Smooth muscle cell (in vitro differentiated cells): ENCODE results near the gene BARX2. TPM values are rescaled to one million over a fixed set of nuclear protein-coding genes. Genes with fewer than 3 reads are reported as not detected.

Experiments used
- DNase-seq: peaks from one replicate; lab custom pipeline; 2025; ENCODE audit not compliant: unreplicated experiment; lab: John Stamatoyannopoulos, UW
- H2AFZ ChIP-seq: fragments of 200-600 bp; sonication (generic); 2 replicates; pipeline ENCODE4 v1.6.0; 2016; ENCODE audit warnings: antibody characterized with exemption, low read depth, mild to moderate bottlenecking
- H3F3A ChIP-seq: fragments of 200-600 bp; sonication (generic); 2 replicates; pipeline ENCODE4 v1.6.0; 2017; ENCODE audit warnings: antibody characterized with exemption, low read depth
- H3K27ac ChIP-seq: fragments of 200-600 bp; sonication (generic); 2 replicates; pipeline ENCODE4 v1.5.1; 2016; ENCODE audit warnings: low read depth, mild to moderate bottlenecking
- H3K27me3 ChIP-seq: fragments of 200-600 bp; sonication (generic); 2 replicates; pipeline ENCODE4 v1.6.1; 2016; ENCODE audit warnings: low read depth, mild to moderate bottlenecking
- H3K36me3 ChIP-seq: fragments of 200-600 bp; sonication (generic); 2 replicates; pipeline ENCODE4 v1.5.1; 2016; ENCODE audit warnings: low read depth
- H3K4me1 ChIP-seq: fragments of 200-600 bp; sonication (generic); 2 replicates; pipeline ENCODE4 v1.5.1; 2016; ENCODE audit warnings: low read depth
- H3K4me2 ChIP-seq: fragments of 200-600 bp; sonication (generic); 2 replicates; pipeline ENCODE4 v1.6.0; 2016; ENCODE audit warnings: mild to moderate bottlenecking
- H3K4me3 ChIP-seq: fragments of 200-600 bp; sonication (generic); 2 replicates; pipeline ENCODE4 v1.5.1; 2016; ENCODE audit warnings: mild to moderate bottlenecking
- H3K79me2 ChIP-seq: fragments of 200-600 bp; sonication (generic); 2 replicates; pipeline ENCODE4 v1.6.0; 2016; ENCODE audit warnings: low read depth, mild to moderate bottlenecking
- H3K9ac ChIP-seq: fragments of 200-600 bp; sonication (generic); 2 replicates; pipeline ENCODE4 v1.6.0; 2016; ENCODE audit warnings: low read depth
- H3K9me3 ChIP-seq: fragments of 200-600 bp; sonication (generic); replicated peaks from 2 replicates; pipeline ENCODE4 v1.5.1; 2016; ENCODE audit warnings: low read depth
- H4K20me1 ChIP-seq: fragments of 200-600 bp; sonication (generic); 2 replicates; pipeline ENCODE4 v1.6.0; 2016; ENCODE audit warnings: low read depth
- WGBS: methylation state at CpG from one replicate; pipeline ENCODE4 v1.1.7; 2016; ENCODE audit warnings: low lambda C conversion rate; 5-methylcytosine and 5-hydroxymethylcytosine counted together
- polyA plus RNA-seq: library from polyadenylated mRNA; unstranded; fragments of >200 nt; fragmentation: Nextera tagmentation; extraction: Ambion mirVana; gene quantifications from 2 replicates; pipeline ENCODE4 v1.2.1, GENCODE V29; 2016
- total RNA-seq: library from RNA; depleted of rRNA; stranded (reverse); fragments of >200 nt; gene quantifications from 2 replicates; pipeline ENCODE4 v1.2.3, GENCODE V29; 2014
- TF ChIP-seq, protein P1 (sequence below): fragments of 200-600 bp; sonication (generic); IDR thresholded peaks from 2 replicates; pipeline ENCODE4 v1.5.1; 2017; ENCODE audit warnings: borderline replicate concordance, mild to moderate bottlenecking, antibody characterized with exemption; ENCODE audit not compliant: insufficient read depth, poor library complexity, severe bottlenecking

BARX2 gene
- total and polyA plus RNA-seq, 2 experiments from 2014 or later = 1.2 to 4.8 TPM

DNA sequence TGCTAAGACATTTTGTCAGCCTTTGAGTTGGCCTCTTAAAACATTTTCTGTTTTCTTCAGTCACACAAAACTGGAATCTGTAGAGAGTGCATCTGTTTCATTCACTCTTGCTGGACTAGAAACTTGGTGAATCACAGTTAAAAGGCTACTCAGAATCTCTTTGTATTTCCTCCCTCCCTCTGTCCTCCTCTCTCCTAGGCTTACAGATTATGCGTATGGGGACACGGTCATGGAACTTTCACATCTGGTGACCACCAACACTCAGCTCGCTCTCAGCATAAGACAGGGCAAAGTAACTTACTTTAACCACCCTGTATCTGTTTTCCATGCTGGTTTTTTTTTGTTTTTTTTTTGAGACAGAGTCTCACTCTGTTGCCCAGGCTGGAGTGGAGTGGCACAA is 50.4 kb downstream of the BARX2 start:
- Histone ChIP-seq H3K36me3 (no peaks in the 10 kb centered on the region), H3K4me3 (no peak overlapping the region), H2AFZ (no peak overlapping the region), H3K4me2 (no peak overlapping the region), H3K27me3 (no peaks in the 10 kb centered on the region), H3K27ac (no peak overlapping the region), H3K79me2 (no peaks in the 10 kb centered on the region), H3K9me3 (no peaks in the 10 kb centered on the region), H3K9ac (no peak overlapping the region), H3K4me1 (no peaks in the 10 kb centered on the region), H4K20me1 (no peaks in the 10 kb centered on the region), H3F3A (no peaks in the 10 kb centered on the region)
- TF ChIP-seq, protein P1, sequence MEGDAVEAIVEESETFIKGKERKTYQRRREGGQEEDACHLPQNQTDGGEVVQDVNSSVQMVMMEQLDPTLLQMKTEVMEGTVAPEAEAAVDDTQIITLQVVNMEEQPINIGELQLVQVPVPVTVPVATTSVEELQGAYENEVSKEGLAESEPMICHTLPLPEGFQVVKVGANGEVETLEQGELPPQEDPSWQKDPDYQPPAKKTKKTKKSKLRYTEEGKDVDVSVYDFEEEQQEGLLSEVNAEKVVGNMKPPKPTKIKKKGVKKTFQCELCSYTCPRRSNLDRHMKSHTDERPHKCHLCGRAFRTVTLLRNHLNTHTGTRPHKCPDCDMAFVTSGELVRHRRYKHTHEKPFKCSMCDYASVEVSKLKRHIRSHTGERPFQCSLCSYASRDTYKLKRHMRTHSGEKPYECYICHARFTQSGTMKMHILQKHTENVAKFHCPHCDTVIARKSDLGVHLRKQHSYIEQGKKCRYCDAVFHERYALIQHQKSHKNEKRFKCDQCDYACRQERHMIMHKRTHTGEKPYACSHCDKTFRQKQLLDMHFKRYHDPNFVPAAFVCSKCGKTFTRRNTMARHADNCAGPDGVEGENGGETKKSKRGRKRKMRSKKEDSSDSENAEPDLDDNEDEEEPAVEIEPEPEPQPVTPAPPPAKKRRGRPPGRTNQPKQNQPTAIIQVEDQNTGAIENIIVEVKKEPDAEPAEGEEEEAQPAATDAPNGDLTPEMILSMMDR = no peak
- 74% methylated on average over 3 of the region's 3 CpGs for WGBS
- no peak for DNase-seq

DNA sequence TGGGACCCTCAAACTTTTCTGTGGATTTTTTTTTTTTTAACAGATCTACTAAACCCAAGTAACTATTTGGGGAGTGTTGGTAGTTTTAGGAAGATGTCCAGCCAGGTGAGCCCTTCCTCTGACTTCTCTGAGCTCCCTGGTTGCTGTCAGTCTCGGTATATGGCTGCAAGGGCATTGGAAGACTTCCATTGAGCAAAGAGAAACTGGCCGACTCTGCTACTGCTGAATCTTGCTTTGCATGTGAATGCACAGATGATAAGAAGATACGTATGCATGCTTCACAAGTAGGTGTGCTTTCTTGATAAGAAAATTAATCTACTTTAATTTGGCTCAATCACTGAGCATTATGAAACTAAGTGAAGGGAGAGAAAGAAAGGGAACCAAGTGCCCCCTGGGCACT is 51.1 kb downstream of the BARX2 start:
- Histone ChIP-seq H3K9me3 (no peaks in the 10 kb centered on the region), H3F3A (no peaks in the 10 kb centered on the region), H2AFZ (no peak overlapping the region), H3K36me3 (no peaks in the 10 kb centered on the region), H3K9ac (no peak overlapping the region), H3K4me3 (no peak overlapping the region), H3K27ac (no peak overlapping the region), H3K79me2 (no peaks in the 10 kb centered on the region), H3K4me2 (no peak overlapping the region), H3K4me1 (no peaks in the 10 kb centered on the region), H3K27me3 (no peaks in the 10 kb centered on the region), H4K20me1 (no peaks in the 10 kb centered on the region)
- TF ChIP-seq, protein P1 = no peak
- DNase-seq = no peak
- WGBS = 85% methylated on average over 3 of the region's 3 CpGs

DNA sequence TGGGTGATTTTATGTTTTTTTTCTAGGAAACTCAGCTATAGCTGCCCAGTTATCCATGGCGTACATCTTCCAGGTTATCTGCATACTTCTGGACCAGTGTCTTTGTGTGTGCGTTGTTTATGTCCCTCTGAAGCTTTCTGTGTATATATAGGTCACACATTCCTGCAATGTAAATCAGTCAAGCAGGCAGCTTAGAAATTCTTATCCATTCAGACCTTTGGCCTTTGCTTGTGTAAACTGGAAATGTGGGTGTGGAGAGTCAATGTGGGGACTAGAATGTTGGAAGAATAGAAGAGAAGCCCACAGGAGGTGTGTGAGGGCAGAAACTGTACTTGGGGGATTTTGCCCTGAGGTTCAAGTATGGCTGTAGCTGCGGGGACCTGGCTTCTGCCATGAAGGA is 51.7 kb downstream of the BARX2 start:
- H3K36me3 ChIP-seq = no peaks in the 10 kb centered on the region
- WGBS = 77% methylated on average over 3 of the region's 3 CpGs
- H3K27ac ChIP-seq = no peak overlapping the region
- no peaks in the 10 kb centered on the region for H3F3A ChIP-seq
- no peaks in the 10 kb centered on the region for H3K27me3 ChIP-seq
- no peaks in the 10 kb centered on the region for H3K9me3 ChIP-seq
- no peak for DNase-seq
- no peak overlapping the region for H3K4me3 ChIP-seq
- H4K20me1 ChIP-seq = no peaks in the 10 kb centered on the region
- H3K79me2 ChIP-seq = no peaks in the 10 kb centered on the region
- TF ChIP-seq, protein P1 = no peak
- no peak overlapping the region for H2AFZ ChIP-seq
- no peak overlapping the region for H3K9ac ChIP-seq
- no peaks in the 10 kb centered on the region for H3K4me1 ChIP-seq
- H3K4me2 ChIP-seq = no peak overlapping the region

DNA sequence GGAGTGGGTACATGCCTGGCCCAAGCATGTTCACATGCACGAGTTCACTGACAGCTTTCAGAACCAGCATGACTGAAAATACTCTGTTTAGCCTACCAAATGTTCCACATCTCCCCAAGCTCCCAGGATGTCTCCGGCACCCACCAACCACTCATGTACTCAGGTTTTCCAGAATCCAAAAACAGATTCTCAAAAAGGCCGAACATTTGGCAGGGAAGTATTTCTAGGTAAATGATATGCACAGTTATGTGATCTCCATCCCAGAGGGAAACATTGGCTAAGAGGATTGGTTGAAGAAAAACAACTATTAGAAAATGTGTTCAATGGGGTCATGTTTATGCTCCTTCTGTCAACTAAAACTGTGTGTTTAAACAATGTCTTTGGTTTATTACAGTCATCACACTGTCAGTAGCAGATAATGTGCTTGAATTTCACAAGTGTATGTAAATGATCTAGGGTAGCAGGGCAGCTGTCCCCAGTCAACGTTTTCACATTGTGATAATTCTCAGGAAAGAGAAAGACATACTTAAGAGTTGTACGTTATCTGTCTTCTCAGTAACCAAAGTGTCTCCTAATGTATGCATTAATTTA is 52.3 kb downstream of the BARX2 start:
- Histone ChIP-seq H3K9me3 (no peaks in the 10 kb centered on the region), H3K4me1 (no peaks in the 10 kb centered on the region), H3K4me2 (no peak overlapping the region), H4K20me1 (no peaks in the 10 kb centered on the region), H3K4me3 (no peak overlapping the region), H3K36me3 (no peaks in the 10 kb centered on the region), H3K9ac (no peak overlapping the region), H3F3A (no peaks in the 10 kb centered on the region), H3K79me2 (no peaks in the 10 kb centered on the region), H3K27ac (no peak overlapping the region), H2AFZ (no peak overlapping the region), H3K27me3 (no peaks in the 10 kb centered on the region)
- no peak for DNase-seq
- TF ChIP-seq, protein P1 = no peak
- WGBS = 85% methylated on average over 5 of the region's 5 CpGs
